IPS-20b (cell line): Measurements from ENCODE around the gene CDKN2B-AS1.

Experiments used
- H3K27ac ChIP-seq: one replicate; pipeline ENCODE4 v1.5.1; 2013; ENCODE audit warnings: low read length
- H3K27me3 ChIP-seq: 2 replicates; pipeline ENCODE4 v1.6.1; 2013; ENCODE audit warnings: mild to moderate bottlenecking, low read length, inconsistent platforms; ENCODE audit not compliant: insufficient read depth
- H3K36me3 ChIP-seq: 2 replicates; pipeline ENCODE4 v1.6.1; 2013; ENCODE audit warnings: low read depth, mild to moderate bottlenecking, inconsistent platforms, low read length, moderate library complexity; ENCODE audit not compliant: insufficient read depth
- H3K4me1 ChIP-seq: 2 replicates; pipeline ENCODE4 v1.6.1; 2013; ENCODE audit warnings: mild to moderate bottlenecking, control low read depth, inconsistent platforms, low read length, moderate library complexity; ENCODE audit not compliant: insufficient read depth
- H3K4me3 ChIP-seq: 2 replicates; pipeline ENCODE4 v1.5.1; 2013; ENCODE audit warnings: mild to moderate bottlenecking, low read length, inconsistent platforms
- H3K9ac ChIP-seq: 2 replicates; pipeline ENCODE4 v1.6.1; 2013; ENCODE audit warnings: low read depth, mild to moderate bottlenecking, inconsistent platforms, low read length, moderate library complexity
- H3K9me3 ChIP-seq: 2 replicates; pipeline ENCODE4 v1.6.1; 2013; ENCODE audit warnings: mild to moderate bottlenecking, low read depth, low read length, inconsistent platforms; ENCODE audit not compliant: insufficient read depth

Gene CDKN2B-AS1

DNA sequence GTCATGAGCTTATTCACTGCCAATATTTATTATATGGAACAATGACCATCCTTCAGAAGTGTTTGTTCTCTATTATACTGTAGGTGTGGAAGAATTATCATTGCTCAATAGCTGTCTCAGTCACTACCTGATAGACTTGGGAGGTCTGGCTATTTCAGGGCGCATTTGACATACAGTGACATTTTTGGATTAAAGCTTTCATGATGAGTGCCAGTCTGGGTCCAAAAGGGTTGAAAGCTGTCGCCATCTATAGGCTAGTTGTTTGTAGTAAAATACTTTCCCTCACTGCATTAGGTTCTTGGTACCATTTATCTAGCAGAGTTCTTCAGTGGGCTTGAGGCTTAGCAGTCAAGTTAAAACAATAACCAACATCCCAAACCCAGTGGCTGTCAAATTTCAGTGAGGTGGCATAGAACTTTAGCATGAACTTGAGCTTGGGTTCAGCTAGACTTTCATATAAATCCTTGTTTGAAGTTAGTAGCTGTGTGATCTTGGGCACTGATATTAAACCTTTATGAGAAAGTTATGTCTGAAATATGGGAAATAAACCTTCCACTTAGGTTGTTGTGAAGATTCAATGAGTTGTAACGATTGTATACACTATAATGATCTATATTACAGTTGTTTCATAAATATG lies 125.0 kb downstream of the CDKN2B-AS1 start:
- Histone ChIP-seq H3K27me3 (no peaks in the 10 kb centered on the region), H3K4me3 (no peak overlapping the region), H3K9ac (no peak overlapping the region), H3K27ac (no peak overlapping the region), H3K9me3 (no peaks in the 10 kb centered on the region; the same call in 1 of the 2 replicates), H3K4me1 (peaks cover 20% of the 10 kb centered on the region), H3K36me3 (no peaks in the 10 kb centered on the region)

DNA sequence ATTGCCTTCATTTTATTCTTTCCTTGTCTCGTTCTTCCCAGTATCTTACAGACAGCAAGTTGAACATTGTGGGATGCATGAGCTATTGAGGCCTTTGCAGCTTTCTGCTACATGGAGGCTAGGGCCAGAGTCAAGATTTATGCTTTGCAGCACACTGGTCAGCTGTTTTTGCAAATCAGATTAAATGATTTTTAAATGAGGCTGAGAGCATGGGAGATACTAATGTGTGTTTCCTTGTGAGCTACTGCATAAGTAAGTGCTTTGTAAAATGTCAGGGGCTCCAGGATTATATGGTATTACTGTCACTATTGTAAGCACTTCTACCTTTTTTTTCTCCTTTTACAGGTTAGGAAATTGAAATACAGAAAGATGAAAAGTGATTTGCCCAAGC lies 125.6 kb downstream of the CDKN2B-AS1 start:
- H3K9me3 ChIP-seq = no peaks in the 10 kb centered on the region; the same call in 1 of the 2 replicates
- H3K4me3 ChIP-seq = no peak overlapping the region
- H3K4me1 ChIP-seq = peaks cover 18% of the 10 kb centered on the region
- no peak overlapping the region for H3K9ac ChIP-seq
- H3K27ac ChIP-seq = no peak overlapping the region
- H3K36me3 ChIP-seq = no peaks in the 10 kb centered on the region
- no peaks in the 10 kb centered on the region for H3K27me3 ChIP-seq

- Histone ChIP-seq H3K27me3 (no peaks in the 10 kb centered on the region), H3K4me1 (peaks cover 16% of the 10 kb centered on the region), H3K9me3 (no peaks in the 10 kb centered on the region; the same call in 1 of the 2 replicates), H3K36me3 (no peaks in the 10 kb centered on the region), H3K27ac (no peak overlapping the region), H3K4me3 (no peak overlapping the region), H3K9ac (no peak overlapping the region)
These were observed 126.0 kb downstream of the CDKN2B-AS1 start for GRCh38 chr9:22120595-22120994.

DNA sequence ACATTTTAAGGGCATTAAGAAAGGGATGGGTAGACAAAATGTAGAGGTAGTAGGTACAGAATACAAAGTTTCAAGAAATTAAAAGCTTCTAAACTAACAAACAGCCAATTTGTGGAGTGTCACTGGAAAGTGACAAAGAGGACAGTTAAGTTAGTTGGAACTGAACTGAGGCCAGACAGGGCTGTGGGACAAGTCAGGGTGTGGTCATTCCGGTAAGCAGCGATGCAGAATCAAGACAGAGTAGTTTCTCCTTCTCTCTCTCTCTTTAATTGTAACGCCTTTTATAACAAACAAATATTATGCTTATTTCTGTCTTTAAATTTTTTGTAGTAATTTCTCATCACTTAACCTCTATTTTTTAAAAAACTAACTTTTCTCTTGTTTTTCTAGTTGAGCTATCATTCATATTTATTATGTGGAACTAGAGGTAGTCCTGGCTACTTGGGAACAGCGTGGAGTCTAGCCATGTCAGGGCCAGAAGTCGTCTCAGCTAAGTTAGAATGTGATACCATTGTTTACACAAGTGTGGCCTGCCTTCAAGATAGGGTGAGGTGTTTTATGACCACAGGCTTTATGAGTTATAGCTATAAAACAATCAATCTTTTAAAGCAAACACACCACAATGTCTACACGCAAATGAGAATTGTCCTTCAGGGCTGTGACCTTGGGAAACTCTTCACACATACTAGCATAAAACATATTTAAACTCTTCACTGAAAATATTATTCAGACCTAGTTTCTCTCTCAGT lies 129.8 kb downstream of the CDKN2B-AS1 start:
- Histone ChIP-seq H3K27me3 (no peaks in the 10 kb centered on the region), H3K9me3 (no peaks in the 10 kb centered on the region; the same call in 1 of the 2 replicates), H3K4me1 (no peaks in the 10 kb centered on the region; the same call in 1 of the 2 replicates), H3K27ac (no peak overlapping the region), H3K9ac (no peak overlapping the region), H3K4me3 (no peak overlapping the region), H3K36me3 (no peaks in the 10 kb centered on the region)

DNA sequence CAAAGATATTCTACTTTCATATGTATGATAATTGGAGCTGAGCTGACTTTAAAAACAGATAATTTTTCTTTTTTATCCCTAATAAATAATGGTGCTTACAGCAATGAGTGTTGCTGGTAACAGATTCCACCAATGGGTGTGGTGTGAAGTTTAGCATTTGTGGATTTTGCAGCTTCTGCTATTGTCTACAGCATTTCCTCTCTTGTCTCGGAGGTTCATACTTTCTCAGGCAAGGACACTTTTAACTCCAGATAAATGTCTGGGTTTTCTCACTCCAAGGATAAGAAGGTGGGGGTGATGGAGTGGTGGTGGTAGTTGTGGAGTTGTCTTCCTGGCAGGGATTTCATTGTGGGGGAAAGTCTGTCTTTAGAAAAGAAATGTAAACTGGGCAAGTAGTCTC lies 134.5 kb downstream of the CDKN2B-AS1 start:
- Histone ChIP-seq H3K9me3 (no peaks in the 10 kb centered on the region), H3K9ac (no peak overlapping the region), H3K4me3 (no peak overlapping the region), H3K4me1 (no peaks in the 10 kb centered on the region), H3K36me3 (no peaks in the 10 kb centered on the region), H3K27me3 (no peaks in the 10 kb centered on the region), H3K27ac (no peak overlapping the region)

DNA sequence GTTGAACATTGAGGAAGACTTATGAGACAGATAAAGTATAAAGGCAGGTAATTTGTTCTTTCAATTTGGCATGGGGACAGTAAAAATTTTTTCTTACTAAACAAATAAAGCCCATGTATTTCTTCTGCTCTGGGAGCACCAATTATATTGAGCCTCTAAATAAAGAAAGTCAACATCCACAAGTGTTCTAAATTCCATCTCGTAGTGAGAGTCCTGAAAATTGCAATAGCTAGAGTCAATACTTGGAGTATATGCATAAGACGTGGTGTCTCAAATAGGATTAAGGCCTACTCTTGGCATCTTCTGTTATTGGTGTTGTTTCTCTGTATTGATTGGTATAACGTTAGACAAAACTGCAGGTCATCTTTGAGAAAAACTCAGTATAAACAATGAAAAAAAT lies 135.0 kb downstream of the CDKN2B-AS1 start:
- Histone ChIP-seq H3K4me1 (no peaks in the 10 kb centered on the region), H3K27ac (no peak overlapping the region), H3K27me3 (no peaks in the 10 kb centered on the region), H3K4me3 (no peak overlapping the region), H3K36me3 (no peaks in the 10 kb centered on the region), H3K9ac (no peak overlapping the region), H3K9me3 (no peaks in the 10 kb centered on the region)

DNA sequence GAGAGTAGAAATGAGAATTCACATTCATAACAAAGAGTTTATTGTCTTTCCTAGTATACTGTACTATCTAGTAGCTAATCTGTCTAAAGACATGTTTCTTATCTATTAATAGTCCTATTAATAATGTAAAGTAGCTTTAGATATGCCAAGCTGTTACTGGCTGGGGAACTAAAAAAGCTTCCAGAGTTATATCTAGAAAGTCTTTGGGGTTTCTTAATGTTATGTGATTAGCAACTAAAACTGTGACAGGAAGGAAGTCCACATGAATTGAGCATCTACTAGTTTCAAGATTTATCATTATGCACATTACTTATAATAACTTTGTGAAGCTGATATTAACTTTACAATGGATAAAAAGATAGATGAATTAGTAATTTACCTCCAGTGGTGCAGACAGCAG lies 137.2 kb downstream of the CDKN2B-AS1 start:
- Histone ChIP-seq H3K27ac (no peak overlapping the region), H3K27me3 (no peaks in the 10 kb centered on the region), H3K4me3 (no peak overlapping the region), H3K4me1 (no peaks in the 10 kb centered on the region), H3K9ac (no peak overlapping the region), H3K36me3 (no peaks in the 10 kb centered on the region), H3K9me3 (no peaks in the 10 kb centered on the region)

DNA sequence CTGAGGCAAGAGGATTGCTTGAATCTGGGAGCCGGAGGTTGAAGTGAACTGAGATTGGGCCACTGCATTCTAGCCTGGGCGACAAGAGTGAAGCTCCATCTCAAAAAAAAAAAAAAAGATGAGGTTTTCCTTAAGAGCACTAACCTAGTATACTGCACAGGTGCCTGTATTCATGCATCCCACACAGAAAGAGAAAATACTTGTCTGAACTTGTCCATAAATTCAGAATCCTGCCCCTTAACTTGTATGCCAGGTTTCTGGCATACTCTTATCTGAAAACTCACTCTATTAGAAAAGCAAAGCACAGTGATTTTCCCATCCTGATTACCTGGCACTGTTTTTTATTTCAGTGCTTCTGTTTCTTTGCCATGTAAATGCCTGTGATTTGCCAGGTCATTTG lies 139.8 kb downstream of the CDKN2B-AS1 start:
- no peaks in the 10 kb centered on the region for H3K9me3 ChIP-seq

DNA sequence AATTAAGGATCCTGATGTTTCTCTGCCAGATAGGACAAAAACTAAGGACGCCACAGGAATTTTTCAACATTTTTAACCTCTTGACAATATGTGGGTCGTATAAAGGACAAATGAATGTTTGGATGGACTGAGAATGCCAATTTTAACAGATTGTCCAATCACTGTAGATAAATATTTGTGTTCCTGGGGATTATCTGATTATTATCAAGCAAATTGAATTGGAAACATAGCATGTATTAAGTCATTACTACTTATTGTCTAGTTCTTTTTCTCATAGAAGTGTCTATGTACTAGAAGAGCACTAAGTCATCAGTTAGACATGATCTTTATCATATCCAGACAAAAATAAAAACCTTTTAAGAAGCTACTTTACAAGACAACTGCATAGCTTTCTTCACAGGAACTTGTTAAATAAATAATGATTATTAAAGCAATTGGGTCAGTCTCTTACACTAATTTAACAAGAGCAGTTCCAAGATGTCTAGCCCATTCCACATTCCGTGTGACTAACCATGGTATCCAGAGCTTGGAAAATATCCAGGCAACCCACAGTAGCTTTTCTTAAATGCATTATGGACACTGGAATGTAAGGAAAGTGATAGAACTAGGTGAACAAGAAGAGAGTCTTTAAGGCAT lies 142.0 kb downstream of the CDKN2B-AS1 start:
- H3K4me1 ChIP-seq = no peaks in the 10 kb centered on the region
- no peaks in the 10 kb centered on the region for H3K9me3 ChIP-seq
- no peak overlapping the region for H3K9ac ChIP-seq
- H3K27me3 ChIP-seq = no peaks in the 10 kb centered on the region
- no peaks in the 10 kb centered on the region for H3K36me3 ChIP-seq
- H3K27ac ChIP-seq = no peak overlapping the region
- no peak overlapping the region for H3K4me3 ChIP-seq

More for the DNA sequence above, 139.8 kb downstream of the CDKN2B-AS1 start:
- no peaks in the 10 kb centered on the region for H3K36me3 ChIP-seq
- H3K27ac ChIP-seq = no peak overlapping the region
- no peak overlapping the region for H3K9ac ChIP-seq
- no peaks in the 10 kb centered on the region for H3K4me1 ChIP-seq
- H3K4me3 ChIP-seq = no peak overlapping the region
- no peaks in the 10 kb centered on the region for H3K27me3 ChIP-seq

- no peak overlapping the region for H3K27ac ChIP-seq
- no peak overlapping the region for H3K9ac ChIP-seq
- H3K9me3 ChIP-seq = no peaks in the 10 kb centered on the region
- no peaks in the 10 kb centered on the region for H3K27me3 ChIP-seq
- no peaks in the 10 kb centered on the region for H3K4me1 ChIP-seq
- no peaks in the 10 kb centered on the region for H3K36me3 ChIP-seq
- no peak overlapping the region for H3K4me3 ChIP-seq
These were observed 144.5 kb downstream of the CDKN2B-AS1 start for GRCh38 chr9:22138956-22139660.

DNA sequence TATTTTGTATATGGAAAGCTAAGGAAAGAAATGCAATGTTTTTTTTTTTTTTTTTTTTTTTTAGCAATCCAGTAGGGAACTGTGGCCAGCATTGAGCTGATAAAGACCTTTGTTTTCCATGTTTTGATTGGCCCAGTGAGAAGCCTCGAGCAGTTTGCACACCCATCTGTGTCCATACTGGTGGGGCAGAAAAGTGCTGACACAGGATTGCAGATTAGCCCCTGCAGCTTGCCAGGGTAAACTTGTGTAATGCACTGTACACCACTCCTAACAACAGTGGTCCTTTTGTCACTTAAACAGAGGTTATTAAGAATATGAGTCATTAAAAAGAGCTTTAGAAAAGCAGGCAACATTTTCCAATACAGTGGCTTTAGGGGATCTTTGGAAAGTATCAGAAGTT lies 147.3 kb downstream of the CDKN2B-AS1 start:
- H3K9ac ChIP-seq = no peak overlapping the region
- H3K9me3 ChIP-seq = no peaks in the 10 kb centered on the region
- no peaks in the 10 kb centered on the region for H3K27me3 ChIP-seq
- no peaks in the 10 kb centered on the region for H3K36me3 ChIP-seq
- H3K4me1 ChIP-seq = no peaks in the 10 kb centered on the region
- no peak overlapping the region for H3K4me3 ChIP-seq
- H3K27ac ChIP-seq = no peak overlapping the region
